Stimulated activated CD4-positive, alpha-beta T cell treated with anti-CD3 and anti-CD28 coated beads, Interleukin-4, amount 100 ng/mL, for 4 hours (primary cell): ENCODE measurements around the gene MMP24OS.

Source experiments
- DNase-seq, 2 experiments: peaks; one replicate each; pipeline ENCODE4 v3.0.0-alpha.2; 2020

Gene MMP24OS

GRCh38 chr20:35305682-35306556, 28.0 kb upstream of the MMP24OS start:
- DNase-seq = peak; percentile 60

GRCh38 chr20:35304956-35305355, 27.0 kb upstream of the MMP24OS start:
- no peak for DNase-seq

GRCh38 chr20:35303735-35304491, 26.0 kb upstream of the MMP24OS start:
- DNase-seq = peak; percentile 70 to 78

- no peak for DNase-seq
These were observed 25.4 kb upstream of the MMP24OS start for GRCh38 chr20:35303382-35303734.

- DNase-seq = no peak
These were observed 24.8 kb upstream of the MMP24OS start for GRCh38 chr20:35302421-35303335.

GRCh38 chr20:35301426-35301825, 23.5 kb upstream of the MMP24OS start:
- no peak for DNase-seq

GRCh38 chr20:35300469-35301262, 22.7 kb upstream of the MMP24OS start:
- no peak for DNase-seq

- no peak for DNase-seq
These were observed 21.9 kb upstream of the MMP24OS start for GRCh38 chr20:35299780-35300179.

GRCh38 chr20:35298264-35298663, 20.3 kb upstream of the MMP24OS start:
- no peak for DNase-seq

- DNase-seq = no peak
These were observed 19.8 kb upstream of the MMP24OS start for GRCh38 chr20:35297740-35298139.

- DNase-seq = no peak
These were observed 19.2 kb upstream of the MMP24OS start for GRCh38 chr20:35297155-35297554.

- DNase-seq = no peak
These were observed 18.2 kb upstream of the MMP24OS start for GRCh38 chr20:35296101-35296554.

GRCh38 chr20:35295674-35296073, 17.8 kb upstream of the MMP24OS start:
- DNase-seq = no peak

GRCh38 chr20:35295058-35295457, 17.1 kb upstream of the MMP24OS start:
- no peak for DNase-seq

GRCh38 chr20:35294293-35294685, 16.4 kb upstream of the MMP24OS start:
- no peak for DNase-seq

GRCh38 chr20:35293303-35294292, 15.7 kb upstream of the MMP24OS start:
- no peak for DNase-seq

GRCh38 chr20:35292504-35293285, 14.8 kb upstream of the MMP24OS start:
- DNase-seq = no peak

- DNase-seq = no peak
These were observed 14.0 kb upstream of the MMP24OS start, which contains the start of gene FAM83C for GRCh38 chr20:35291654-35292503. FAM83C (minus strand) TSS chr20:35292425; CDS start chr20:35292304, 121 bp downstream.

GRCh38 chr20:35290887-35291417, 13.0 kb upstream of the MMP24OS start:
- no peak for DNase-seq
